HG02870 (cell line): ENCODE data around the gene CCSER2.
"Not testable (repeated sequence)": the region's sequence is repeated elsewhere in the genome, so short reads cannot be mapped to it uniquely, and the experiment has no call there.

Experiments
- ATAC-seq: cut with Tn5 transposase; IDR thresholded peaks from one replicate; pipeline ENCODE4 v1.9.1; 2021; ENCODE audit warnings: mild to moderate bottlenecking, moderate library complexity; ENCODE audit not compliant: unreplicated experiment

CCSER2 gene

DNA sequence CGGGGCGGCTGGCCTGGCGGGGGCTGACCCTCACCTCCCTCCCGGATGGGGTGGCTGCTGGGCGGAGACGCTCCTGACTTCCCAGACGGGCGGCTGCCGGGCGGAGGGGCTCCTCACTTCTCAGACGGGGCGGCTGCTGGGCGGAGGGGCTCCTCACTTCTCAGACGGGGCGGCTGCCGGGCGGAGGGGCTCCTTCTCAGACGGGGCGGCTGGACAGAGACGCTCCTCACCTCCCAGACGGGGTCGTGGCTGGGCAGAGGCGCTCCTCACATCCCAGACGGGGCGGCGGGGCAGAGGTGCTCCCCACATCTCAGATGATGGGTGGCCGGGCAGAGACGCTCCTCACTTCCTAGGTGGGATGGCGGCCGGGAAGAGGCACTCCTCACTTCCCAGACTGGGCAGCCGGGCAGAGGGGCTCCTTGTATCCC, 19.2 kb downstream of the CCSER2 start:
- not testable (repeated sequence) for ATAC-seq

DNA sequence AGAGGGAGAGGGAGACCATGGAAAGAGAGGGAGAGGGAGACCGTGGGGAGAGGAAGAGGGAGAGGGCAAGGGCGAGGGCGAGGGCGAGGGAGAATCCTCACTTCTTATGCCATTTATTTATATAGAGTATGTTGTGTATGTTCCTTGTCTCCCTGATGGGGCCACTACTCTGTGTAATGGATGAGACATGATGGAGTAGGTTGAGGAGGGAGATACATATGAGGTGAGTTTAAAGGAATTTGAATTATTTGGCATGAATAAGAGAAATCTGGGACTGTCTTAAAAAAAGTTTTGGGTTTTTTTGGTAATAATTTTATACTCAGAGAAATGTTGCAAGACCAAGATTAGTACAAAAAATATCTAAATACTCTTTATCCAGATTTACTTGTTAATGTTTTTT, 20.1 kb downstream of the CCSER2 start:
- ATAC-seq, result no peak

DNA sequence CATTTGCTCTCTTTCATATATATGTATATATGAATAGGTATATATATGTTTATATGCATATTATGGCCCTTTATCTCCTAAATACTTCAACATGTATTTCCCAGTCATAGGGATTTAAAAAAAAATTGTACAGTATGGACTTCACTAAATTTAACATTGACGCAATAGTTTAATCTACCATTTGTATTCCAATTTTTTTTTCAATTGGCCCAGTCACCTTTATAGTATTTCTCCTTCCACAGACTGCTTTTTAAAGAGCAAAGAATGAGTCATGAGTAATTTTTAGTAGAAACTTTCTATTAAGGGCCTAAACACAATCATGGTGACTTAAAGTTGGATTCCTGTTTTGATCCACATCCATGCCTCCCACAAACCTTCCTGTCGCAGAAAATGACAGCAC, 20.5 kb downstream of the CCSER2 start:
- ATAC-seq, result no peak

- ATAC-seq, result peak; percentile 93
Measured at GRCh38 chr10:84352251-84352842, 24.0 kb downstream of the CCSER2 start.

GRCh38 chr10:84353052-84353803, 24.8 kb downstream of the CCSER2 start:
- no peak for ATAC-seq

GRCh38 chr10:84354623-84355022, 26.2 kb downstream of the CCSER2 start:
- no peak for ATAC-seq

- ATAC-seq, result no peak
Measured at GRCh38 chr10:84355106-84355505, 26.7 kb downstream of the CCSER2 start.

GRCh38 chr10:84356928-84357327, 28.5 kb downstream of the CCSER2 start:
- ATAC-seq, result no peak

- no peak for ATAC-seq
Measured at GRCh38 chr10:84358743-84359142, 30.4 kb downstream of the CCSER2 start.

DNA sequence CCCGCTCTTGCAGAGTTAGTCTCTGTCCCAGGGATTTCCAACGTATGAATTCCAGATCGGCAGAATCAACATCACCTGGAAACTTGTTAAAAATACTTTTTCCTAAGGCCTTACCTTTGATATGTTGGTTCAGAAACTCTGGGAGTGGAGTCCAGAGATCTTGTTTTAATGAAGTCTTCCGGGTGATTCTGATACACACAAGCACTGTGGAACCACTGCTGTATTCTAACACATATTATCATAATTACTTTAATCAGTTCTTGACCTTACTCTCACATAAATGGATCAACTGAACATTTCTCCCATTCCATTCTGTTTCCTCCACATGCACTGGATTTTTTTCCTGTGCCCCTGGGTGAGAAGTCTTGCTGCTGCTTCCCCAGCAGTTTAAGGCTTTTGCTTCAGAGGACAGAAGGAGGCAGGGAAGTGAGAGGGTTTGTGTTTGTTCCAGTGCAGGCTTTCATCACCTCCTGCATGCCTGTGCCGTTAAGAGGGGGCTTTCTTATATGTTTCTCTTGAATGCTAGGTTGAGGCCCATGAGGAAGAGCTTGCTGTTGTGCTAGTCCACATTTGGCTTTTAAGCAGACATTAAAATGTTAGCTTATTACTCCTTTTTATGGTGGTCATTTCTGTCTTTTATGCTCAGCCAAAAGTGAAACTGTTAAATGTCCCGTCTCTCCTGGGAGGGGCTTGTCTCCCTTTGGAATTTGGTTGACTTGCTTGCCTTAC, 32.4 kb downstream of the CCSER2 start:
- no peak for ATAC-seq

GRCh38 chr10:84365335-84365881, 37.0 kb downstream of the CCSER2 start:
- ATAC-seq, result no peak

- no peak for ATAC-seq
Measured at GRCh38 chr10:84366041-84366440, 37.7 kb downstream of the CCSER2 start.

- no peak for ATAC-seq
Measured at GRCh38 chr10:84367256-84367655, 38.9 kb downstream of the CCSER2 start.

- ATAC-seq, result no peak
Measured at GRCh38 chr10:84368828-84369227, 40.4 kb downstream of the CCSER2 start.

- ATAC-seq, result no peak
Measured at GRCh38 chr10:84370283-84370682, 41.9 kb downstream of the CCSER2 start.

DNA sequence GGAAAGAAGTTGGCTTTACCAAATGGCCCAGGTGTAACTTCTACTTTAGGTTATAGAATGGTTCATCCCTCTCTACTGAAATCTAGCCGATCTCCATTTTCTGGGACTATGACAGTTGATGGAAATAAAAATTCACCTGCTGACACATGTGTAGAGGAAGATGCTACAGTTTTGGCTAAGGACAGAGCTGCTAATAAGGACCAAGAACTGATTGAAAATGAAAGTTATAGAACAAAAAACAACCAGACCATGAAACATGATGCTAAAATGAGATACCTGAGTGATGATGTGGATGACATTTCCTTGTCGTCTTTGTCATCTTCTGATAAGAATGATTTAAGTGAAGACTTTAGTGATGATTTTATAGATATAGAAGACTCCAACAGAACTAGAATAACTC, 43.6 kb downstream of the CCSER2 start:
- no peak for ATAC-seq

- ATAC-seq, result no peak
Measured at GRCh38 chr10:84373000-84373399, 44.6 kb downstream of the CCSER2 start.

DNA sequence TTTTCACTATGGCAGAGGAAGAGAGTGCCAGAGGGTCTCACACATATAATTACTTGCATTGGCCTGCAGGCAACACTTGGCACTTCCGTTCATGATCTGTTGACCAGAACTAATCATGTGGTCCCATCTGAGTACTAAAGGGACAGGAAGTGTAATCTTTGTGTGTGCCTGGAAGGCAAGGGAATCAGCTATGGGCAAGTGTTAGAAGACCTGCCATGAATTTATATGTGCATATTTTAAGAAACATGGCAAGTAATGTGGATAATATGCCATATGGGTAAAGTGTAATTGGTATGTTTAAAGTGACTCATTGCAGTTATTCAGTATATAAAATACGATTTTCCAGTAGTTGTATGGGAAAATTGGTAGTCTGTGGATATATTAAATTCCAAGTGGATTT, 46.1 kb downstream of the CCSER2 start:
- ATAC-seq, result no peak

GRCh38 chr10:84375011-84375410, 46.6 kb downstream of the CCSER2 start:
- no peak for ATAC-seq

- ATAC-seq, result no peak
Measured at GRCh38 chr10:84375881-84376280, 47.5 kb downstream of the CCSER2 start.

DNA sequence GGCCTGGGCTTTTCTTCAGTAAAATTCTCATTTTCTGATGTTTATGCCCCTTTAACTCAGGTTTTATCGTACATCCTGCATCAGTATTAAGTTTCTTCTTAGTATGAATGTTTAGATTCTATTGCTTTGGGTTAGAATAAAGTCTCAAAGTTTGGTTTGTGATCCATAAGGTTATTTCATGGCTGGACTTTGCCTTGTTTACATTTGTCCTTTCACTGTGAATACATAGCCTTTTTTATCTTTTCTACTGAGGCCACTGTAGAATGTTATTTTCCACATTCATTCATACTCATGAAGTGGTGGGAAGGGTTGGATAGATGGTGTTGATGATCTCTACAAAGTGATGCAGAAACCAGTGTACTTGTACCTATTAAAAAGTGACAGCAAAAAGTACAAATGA, 59.8 kb downstream of the CCSER2 start:
- ATAC-seq, result no peak

DNA sequence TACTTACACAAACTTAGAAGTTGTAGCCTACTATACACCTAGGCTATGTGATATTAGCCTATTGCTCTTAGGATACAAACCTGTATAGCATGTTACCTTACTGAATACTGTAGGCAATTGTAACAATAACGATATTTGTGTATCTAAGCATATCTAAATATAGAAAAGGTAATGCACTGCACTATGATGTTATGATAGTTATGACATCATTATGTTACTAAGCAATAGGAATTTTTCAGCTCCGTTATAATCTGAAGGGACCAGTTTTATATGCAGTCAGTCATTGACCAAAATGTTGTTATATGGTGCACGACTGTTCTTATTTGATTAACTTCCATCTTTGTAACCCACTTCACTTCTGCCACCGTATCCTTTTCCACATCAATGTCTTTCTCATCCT, 62.0 kb downstream of the CCSER2 start:
- ATAC-seq, result no peak
